BE2C (cell line): ENCODE data around the gene SCGB1D4.
"Not testable (repeated sequence)": the region's sequence is repeated elsewhere in the genome, so short reads cannot be mapped to it uniquely, and the experiment has no call there.

Experiments
- DNase-seq: peaks from one replicate; pipeline ENCODE4 v3.0.0-alpha.2; 2020
- H3K27me3 ChIP-seq: fragments of 250-450 bp; sonication (Bioruptor Pico); 2 replicates; pipeline ENCODE4 v1.5.1; 2020; ENCODE audit warnings: mild to moderate bottlenecking
- H3K36me3 ChIP-seq: fragments of 250-450 bp; sonication (Bioruptor Pico); 2 replicates; pipeline ENCODE4 v1.5.1; 2020; ENCODE audit warnings: mild to moderate bottlenecking
- H3K4me1 ChIP-seq: fragments of 250-450 bp; sonication (Bioruptor Pico); 2 replicates; pipeline ENCODE4 v1.5.1; 2020
- H3K4me3 ChIP-seq: 2 replicates; pipeline ENCODE4 v1.5.1; 2011; ENCODE audit warnings: low read depth, low read length
- H3K9me3 ChIP-seq: fragments of 250-450 bp; sonication (Bioruptor Pico); 2 replicates; pipeline ENCODE4 v1.5.1; 2020
- TF ChIP-seq, protein P1 (sequence below): IDR thresholded peaks from 2 replicates; pipeline ENCODE4 v1.5.1; 2012; ENCODE audit warnings: mild to moderate bottlenecking, low read depth, low read length

The SCGB1D4 gene

DNA sequence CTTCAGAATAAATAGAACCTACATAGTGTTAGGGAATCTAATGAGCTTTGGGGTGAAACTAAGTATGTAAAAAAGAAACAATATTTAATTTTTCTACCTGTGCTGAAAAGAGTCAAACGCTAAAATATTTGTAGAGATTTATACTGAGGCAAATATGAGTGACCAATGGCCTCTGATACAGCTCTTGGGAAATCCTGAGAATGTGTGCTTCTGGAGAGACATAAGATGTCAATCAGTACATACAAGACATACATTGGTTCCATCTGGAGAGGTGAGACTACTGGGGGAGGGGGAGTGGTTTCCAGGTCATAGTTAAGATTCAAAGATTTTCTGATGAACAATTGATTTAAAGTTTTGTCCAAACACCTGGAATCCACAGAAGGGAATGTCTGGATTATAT lies 39.3 kb upstream of the SCGB1D4 start:
- H3K27me3 ChIP-seq, result no peaks in the 10 kb centered on the region
- no peaks in the 10 kb centered on the region for H3K4me1 ChIP-seq
- H3K4me3 ChIP-seq, result peak overlapping the region; percentile 74
- no peaks in the 10 kb centered on the region for H3K36me3 ChIP-seq
- H3K9me3 ChIP-seq, result no peaks in the 10 kb centered on the region
- TF ChIP-seq, protein P1, sequence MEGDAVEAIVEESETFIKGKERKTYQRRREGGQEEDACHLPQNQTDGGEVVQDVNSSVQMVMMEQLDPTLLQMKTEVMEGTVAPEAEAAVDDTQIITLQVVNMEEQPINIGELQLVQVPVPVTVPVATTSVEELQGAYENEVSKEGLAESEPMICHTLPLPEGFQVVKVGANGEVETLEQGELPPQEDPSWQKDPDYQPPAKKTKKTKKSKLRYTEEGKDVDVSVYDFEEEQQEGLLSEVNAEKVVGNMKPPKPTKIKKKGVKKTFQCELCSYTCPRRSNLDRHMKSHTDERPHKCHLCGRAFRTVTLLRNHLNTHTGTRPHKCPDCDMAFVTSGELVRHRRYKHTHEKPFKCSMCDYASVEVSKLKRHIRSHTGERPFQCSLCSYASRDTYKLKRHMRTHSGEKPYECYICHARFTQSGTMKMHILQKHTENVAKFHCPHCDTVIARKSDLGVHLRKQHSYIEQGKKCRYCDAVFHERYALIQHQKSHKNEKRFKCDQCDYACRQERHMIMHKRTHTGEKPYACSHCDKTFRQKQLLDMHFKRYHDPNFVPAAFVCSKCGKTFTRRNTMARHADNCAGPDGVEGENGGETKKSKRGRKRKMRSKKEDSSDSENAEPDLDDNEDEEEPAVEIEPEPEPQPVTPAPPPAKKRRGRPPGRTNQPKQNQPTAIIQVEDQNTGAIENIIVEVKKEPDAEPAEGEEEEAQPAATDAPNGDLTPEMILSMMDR, result no peak
- DNase-seq, result no peak

DNA sequence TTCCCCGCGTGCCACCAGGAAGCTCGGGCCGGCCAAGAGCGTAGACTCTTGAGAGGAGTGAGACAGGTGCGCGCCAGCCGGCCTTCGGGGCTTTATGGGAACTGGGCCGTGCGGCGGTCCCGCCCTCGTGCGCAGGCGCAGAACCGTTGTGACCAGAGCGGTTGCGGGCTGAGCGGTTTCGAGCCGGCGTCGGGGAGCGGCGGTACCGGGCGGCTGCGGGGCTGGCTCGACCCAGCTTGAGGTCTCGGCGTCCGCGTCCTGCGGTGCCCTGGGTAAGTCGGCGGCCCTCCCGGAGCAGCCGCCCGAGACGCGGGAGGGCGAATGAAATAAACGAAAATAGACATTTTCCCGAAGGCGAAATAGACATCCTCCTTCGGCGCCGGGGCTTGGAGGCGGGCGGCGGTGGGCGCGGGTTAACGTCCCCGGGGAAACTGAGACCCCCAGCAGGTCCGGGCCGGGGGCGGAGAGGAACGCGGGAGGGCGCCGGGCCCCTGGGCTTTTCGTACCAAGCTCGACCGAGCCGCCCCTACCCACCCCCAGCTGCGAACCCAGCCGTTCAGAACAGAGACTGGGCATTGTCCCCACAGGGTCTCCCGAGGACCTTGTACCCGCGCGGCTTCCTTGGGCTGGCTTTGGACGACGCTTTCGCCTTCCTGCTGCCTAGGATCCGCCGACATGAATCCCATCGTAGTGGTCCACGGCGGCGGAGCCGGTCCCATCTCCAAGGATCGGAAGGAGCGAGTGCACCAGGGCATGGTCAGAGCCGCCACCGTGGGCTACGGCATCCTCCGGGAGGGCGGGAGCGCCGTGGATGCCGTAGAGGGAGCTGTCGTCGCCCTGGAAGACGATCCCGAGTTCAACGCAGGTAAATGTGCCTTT lies 38.7 kb upstream of the SCGB1D4 start, which contains the start of gene ASRGL1:
ASRGL1 (plus strand) TSS at position 146 of the 879 bp plus-strand sequence; CDS start at position 676, 530 bp downstream.
- Histone ChIP-seq H3K9me3 (no peaks in the 10 kb centered on the region), H3K36me3 (no peaks in the 10 kb centered on the region), H3K27me3 (no peaks in the 10 kb centered on the region), H3K4me1 (no peaks in the 10 kb centered on the region), H3K4me3 (peak within 1 kb of the TSS; percentile 74)
- DNase-seq, result peak; percentile 78
- TF ChIP-seq, protein P1, result no peak

DNA sequence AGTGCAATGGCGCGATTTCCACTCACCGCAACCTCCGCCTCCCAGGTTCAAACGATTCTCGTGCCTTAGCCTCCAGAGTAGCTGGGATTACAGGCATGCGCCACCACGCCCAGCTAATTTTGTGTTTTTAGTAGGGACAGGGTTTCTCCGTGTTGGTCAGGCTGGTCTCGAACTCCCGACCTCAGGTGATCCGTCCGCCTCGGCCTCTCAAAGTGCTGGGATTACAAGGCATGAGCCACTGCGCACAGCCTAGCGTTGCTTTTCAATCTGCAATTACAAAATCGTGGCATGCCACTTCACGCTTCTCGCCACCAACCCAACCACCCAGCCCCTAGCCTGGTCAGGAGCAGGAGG lies 38.1 kb upstream of the SCGB1D4 start:
- H3K4me1 ChIP-seq, H3K27me3 ChIP-seq, H3K36me3 ChIP-seq, H3K9me3 ChIP-seq, DNase-seq: not testable (repeated sequence)
- H3K4me3 ChIP-seq, result peak overlapping the region; percentile 74

DNA sequence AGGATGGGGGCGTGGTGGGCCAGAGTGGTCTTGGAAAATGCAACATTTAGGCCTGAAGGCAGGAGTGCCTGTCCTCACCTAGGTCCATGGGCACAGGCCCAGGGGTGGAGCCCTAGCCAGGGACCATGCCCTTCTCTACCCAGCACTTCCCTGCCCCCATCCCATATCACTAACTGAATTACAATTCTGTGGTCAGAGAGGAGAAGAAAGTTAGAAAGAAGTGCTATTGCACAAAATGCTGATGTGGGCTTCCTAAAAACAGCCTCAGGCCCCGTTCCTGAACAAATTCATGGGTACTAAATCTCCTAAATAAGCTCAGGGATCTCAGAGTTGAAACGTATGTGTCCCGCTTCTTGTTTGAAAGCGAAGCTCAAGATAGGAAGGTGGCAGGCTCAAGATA lies 34.9 kb upstream of the SCGB1D4 start:
- TF ChIP-seq, protein P1, result no peak
- no peak for DNase-seq
- H3K4me1 ChIP-seq, result no peaks in the 10 kb centered on the region
- no peaks in the 10 kb centered on the region for H3K36me3 ChIP-seq
- H3K4me3 ChIP-seq, result no peak overlapping the region
- no peaks in the 10 kb centered on the region for H3K27me3 ChIP-seq
- H3K9me3 ChIP-seq, result no peaks in the 10 kb centered on the region

DNA sequence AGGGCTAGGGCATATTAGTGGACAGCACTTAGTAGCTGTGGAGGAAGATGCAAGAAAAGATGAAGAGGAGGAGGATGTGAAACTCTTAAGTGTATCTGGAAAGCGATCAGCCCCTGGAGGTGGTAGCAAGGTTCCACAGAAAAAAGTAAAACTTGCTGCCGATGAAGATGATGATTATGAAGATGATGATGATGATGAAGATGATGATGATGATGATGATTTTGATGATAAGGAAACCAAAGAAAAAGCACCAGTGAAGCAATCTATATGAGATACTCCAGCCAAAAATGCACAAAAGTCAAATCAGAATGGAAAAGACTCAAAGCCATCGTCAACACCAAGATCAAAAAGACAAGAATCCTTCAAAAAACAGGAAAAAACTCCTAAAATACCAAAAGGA lies 32.4 kb upstream of the SCGB1D4 start:
- not testable (repeated sequence) for H3K4me1 ChIP-seq, H3K4me3 ChIP-seq, H3K36me3 ChIP-seq, H3K9me3 ChIP-seq, DNase-seq, H3K27me3 ChIP-seq

DNA sequence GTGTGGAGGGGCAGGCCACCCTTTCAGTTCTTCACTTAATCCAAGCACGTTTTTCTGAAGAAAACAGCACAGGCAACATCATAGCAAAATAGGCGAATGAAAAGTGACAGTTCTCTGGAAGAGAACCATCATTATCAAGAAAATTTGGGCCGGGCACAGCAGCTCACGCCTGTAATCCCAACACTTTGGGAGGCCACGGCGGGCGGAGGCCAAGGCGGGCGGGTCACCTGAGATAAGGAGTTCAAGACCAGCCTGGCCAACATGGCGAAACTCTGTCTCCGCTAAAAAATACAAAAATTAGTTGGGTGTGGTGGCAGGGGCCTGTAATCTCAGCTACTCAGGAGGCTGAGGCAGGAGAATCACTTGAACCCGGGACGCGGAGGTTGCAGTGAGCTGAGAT lies 28.7 kb upstream of the SCGB1D4 start:
- H3K4me3 ChIP-seq, H3K27me3 ChIP-seq, H3K9me3 ChIP-seq, H3K36me3 ChIP-seq, DNase-seq, H3K4me1 ChIP-seq: not testable (repeated sequence)

DNA sequence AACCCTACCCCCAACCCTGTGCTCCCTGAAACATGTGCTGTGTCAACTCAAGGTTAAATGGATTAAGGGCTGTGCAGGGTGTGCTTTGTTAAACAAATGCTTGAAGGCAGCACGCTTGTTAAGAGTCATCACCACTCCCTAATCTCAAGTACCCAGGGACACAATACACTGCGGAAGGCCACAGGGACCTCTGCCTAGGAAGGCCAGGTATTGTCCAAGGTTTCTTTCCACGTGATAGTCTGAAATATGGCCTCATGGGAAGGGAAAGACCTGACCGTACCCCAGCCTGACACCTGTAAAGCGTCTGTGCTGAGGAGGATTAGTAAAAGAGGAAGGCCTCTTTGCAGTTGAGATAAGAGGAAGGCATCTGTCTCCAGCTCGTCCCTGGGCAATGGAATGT lies 27.8 kb upstream of the SCGB1D4 start:
- H3K4me1 ChIP-seq, DNase-seq, H3K27me3 ChIP-seq, H3K9me3 ChIP-seq, H3K4me3 ChIP-seq, H3K36me3 ChIP-seq: not testable (repeated sequence)

DNA sequence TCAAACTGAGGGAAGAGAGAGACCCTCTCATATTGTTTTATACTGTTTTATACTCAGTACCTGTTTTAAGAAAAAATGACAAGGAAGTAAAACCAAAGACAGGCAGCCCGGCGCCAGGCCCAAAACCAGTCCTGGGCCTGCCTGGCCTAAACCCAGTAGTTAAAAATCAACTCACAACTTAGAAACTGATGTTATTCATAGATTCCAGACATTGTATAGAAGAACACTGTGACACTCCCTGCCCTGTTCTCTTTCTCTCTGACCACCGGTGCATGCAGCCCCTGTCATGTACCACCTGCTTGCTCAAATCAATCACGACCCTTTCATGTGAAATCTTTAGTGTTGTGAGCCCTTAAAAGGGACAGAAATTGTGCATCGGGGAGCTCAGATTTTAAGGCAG lies 26.9 kb upstream of the SCGB1D4 start:
- not testable (repeated sequence) for H3K36me3 ChIP-seq, H3K4me3 ChIP-seq, DNase-seq, H3K27me3 ChIP-seq, H3K9me3 ChIP-seq, H3K4me1 ChIP-seq
